HG03432 (cell line): ENCODE measurements around the gene SMAD6.

ENCODE experiments used
- ATAC-seq: cut with Tn5 transposase; IDR thresholded peaks from one replicate; pipeline ENCODE4 v1.9.1; 2021; ENCODE audit warnings: mild to moderate bottlenecking, moderate library complexity; ENCODE audit not compliant: unreplicated experiment

Gene SMAD6

DNA sequence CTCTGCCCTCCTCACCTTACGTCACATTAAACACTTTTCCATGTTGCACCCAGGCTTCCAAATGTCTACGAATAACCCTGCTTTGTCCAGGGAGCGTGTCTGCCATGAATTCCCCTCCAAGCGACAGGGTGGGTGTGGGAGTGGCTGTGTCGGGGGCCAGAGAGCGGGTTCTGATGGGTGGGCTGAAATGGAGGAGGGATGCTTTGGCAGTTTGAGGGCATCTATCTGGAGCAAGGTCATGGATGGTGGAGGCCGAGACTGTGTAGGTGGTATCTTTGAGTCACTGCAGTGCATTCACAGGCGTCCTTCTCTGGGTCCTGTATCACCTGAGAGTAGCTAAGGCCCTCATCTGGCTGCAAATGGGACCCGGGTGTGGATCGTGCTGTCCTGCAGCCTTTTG, 36.6 kb downstream of the SMAD6 start:
- no peak for ATAC-seq

DNA sequence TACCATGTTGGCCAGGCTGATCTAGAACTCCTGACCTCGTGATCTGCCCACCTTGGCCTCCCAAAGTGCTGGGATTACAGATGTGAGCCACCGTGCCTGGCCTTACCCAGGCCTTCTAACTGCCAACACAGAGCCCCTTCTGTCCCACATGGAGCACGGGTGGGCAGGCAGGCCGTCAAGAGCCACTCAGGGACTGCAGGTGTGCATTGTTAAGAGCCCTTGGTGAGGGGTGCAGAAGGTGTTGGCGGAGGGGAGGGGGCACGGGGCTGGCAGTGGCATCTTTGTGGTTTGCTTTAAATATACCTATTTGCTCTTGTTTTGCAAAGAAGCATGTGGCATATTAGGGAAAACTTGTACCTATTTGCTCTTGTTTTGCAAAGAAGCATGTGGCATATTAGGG, 37.3 kb downstream of the SMAD6 start:
- no peak for ATAC-seq

- no peak for ATAC-seq
Measured at GRCh38 chr15:66740802-66741201, 38.8 kb downstream of the SMAD6 start.

DNA sequence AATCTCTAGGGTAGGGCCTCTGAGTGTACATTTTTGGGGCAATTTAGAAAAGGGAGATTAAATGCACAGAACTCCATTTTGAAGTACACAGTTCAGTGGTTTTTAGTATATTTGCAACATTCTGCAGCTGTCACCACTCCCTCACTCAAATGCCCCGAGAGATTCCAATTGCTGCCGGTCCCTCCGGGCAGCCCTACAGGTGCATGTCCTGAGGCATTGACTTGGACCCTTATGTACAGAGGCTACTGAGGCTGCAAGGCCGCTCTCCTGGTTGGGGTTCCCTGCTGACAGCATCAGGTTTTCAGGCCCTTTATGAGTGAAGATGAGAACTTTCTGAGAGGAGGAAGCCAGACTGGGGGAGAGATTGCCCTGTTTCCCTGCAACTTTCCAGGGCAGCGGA, 39.6 kb downstream of the SMAD6 start:
- ATAC-seq = no peak

- ATAC-seq = no peak
Measured at GRCh38 chr15:66742286-66742685, 40.2 kb downstream of the SMAD6 start.

DNA sequence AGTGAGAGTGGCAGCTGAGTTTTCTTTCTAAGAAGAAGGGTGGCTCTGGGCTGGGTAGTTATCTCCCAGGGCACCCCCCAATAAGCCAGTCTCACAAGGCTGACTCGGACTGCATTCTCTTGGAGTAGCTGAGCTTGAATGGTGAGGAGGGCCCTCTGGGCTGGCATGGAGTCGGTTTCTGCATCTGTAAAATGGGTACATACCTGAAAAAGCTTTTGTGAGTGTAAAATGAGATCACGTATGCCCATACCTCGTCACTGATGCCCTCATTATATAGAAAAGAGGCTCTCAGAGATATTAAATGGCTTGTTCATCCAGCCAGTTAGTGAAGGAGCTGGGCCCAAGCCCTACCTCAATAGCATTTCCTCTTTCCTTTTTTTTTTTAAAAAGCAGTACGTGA, 41.2 kb downstream of the SMAD6 start:
- no peak for ATAC-seq

- no peak for ATAC-seq
Measured at GRCh38 chr15:66743703-66744536, 41.9 kb downstream of the SMAD6 start.

- no peak for ATAC-seq
Measured at GRCh38 chr15:66744610-66745279, 42.7 kb downstream of the SMAD6 start.

DNA sequence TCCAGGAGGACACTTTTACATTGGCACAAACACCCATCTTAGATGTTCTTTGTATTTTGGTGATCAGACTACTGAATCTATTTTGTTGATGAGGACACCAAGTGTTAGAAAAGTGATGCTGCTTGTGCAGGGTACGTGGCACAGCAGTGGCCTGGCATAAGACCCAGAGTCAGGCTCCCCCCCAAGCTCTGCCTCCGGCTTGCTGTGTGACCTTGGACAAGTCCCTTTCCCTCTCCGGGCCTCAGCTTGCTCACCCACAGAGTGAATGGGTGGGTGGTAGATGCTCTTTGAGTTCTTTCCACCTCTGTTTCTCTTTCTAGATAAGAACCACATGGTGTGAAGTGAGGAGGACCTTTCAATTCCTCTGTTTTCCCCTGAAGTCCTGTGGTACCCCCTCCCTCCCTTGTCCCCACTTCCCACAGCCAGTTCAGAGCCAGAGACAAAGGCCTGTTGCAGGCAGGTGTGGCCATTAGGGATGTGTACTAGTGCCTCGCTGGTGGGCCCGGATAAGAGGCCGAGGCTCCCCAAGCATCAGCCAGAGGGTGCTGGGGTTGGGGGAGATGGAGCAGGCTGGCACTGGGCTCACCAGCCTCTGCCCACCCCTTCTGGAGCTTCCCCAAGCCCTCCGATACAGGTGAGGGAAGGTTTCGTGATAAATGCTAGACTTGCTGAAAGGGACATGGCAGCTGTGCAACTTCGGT, 43.6 kb downstream of the SMAD6 start:
- ATAC-seq = no peak

DNA sequence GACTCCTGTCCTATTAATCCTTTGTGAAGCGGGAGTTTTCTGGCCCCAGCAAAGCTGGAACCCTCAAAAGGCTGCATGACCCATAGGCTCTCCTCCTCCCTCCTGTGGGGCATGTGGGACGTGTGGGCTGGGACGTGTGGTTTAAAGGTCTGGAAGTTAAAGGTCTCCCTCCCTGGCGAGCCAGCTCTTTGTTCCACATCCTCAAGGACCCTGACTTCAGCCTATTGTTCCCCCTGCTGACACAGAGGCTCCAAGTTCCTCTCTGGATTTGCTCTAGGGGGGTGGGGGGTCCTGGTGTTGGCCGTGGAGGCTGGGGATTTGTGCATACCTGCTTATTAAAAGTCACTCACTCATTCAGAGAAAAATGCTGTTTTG, 44.2 kb downstream of the SMAD6 start:
- no peak for ATAC-seq

DNA sequence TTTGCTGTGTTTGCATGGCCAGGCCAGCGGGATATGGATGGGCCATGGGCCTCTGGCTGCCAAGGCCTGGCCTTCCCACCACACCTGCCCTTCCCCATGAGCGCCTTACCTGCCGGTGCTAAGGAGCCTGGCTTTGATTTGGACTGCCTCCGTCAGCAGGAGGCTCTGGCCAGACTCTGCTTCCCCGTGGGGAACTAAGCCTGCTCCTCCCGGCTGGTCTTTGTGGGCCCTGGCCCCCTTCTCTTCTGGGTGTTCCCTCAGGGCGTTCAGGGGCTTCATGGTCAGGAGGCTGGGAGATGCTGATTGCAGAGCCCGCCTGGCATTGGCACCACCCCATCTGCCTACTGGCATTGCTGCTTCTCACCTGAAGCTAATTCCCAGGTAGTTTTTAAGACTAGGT, 45.2 kb downstream of the SMAD6 start:
- no peak for ATAC-seq

GRCh38 chr15:66747886-66748707, 46.1 kb downstream of the SMAD6 start:
- no peak for ATAC-seq

DNA sequence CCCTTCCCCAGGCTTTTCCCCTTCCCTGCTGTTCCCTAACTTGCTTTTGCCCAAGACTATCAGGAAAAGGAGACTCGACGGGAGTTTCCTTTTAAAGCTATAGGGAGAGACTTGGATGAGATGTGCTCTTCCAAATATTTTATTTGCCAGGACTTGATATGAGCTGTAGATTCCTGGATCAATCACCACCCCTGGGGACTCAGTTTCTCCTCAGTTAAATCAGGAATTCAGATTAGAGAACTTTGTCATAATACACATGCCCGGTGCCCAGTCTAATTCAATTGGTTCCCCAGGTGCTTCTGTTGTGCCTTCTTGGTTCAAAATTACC, 46.6 kb downstream of the SMAD6 start:
- ATAC-seq = no peak

- no peak for ATAC-seq
Measured at GRCh38 chr15:66749841-66750575, 48.0 kb downstream of the SMAD6 start.

GRCh38 chr15:66750609-66751008, 48.6 kb downstream of the SMAD6 start:
- ATAC-seq = no peak

- no peak for ATAC-seq
Measured at GRCh38 chr15:66751579-66751978, 49.5 kb downstream of the SMAD6 start.

- ATAC-seq = no peak
Measured at GRCh38 chr15:66752078-66752477, 50.0 kb downstream of the SMAD6 start.

DNA sequence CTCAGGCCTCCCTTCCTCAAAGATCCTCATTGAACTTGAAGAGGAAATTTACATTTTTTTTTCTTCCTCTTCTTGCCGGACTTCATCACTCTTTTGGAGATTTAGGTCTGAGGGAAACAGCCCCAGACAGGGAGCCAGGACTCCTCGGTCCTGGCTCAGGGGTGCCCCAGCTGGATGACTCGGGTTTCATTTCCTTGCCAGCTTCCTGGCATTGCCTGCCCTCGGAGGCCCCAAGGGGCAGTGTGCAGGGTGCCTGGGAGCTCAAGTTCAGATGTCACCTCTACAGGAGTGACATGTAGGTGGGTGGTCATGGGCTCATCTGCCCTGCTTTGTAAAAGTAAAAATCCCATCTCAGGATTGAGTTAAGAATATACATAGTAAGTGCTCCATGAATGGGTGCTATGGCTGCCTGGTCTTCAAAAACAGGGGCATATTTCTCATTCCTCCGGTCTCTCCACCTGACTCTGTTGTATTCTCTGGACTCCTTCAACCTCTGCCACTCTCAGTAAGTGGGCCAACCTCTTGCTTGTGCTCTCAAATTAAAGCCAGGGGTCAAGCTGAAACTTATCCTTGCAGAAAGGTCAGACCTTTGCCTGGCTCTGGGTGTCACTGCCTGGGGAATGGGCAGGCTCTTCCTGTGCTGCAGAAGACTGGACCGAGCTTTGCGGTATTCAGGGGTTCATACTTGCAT, 51.8 kb downstream of the SMAD6 start:
- no peak for ATAC-seq

DNA sequence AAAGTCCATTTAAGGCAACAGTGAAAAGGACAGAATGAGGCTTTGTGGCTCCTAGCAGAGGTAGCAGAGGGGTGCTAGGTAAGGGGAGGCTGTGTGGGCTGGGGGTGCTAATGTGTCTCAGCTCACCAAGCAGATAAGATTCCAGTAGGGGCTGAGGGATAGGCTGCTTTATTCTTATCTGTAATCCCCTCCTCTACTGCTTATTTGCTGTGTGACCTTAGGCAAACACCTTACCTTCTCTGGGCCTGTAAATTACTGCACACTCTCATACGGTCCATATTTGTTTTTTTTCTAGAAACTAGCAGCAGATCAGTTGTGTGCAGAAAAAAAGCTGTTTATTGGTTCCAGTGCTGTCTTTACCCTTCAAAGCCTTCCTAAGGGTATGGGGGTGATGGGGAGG, 52.8 kb downstream of the SMAD6 start:
- no peak for ATAC-seq
